Peyer's patch (tissue), 4 donors: Measurements from ENCODE around the gene CAST.

Experiments
- POLR2A ChIP-seq, 2 donors: fragments of 450-650 bp; IDR thresholded peaks; one replicate each; pipeline ENCODE4 v1.5.1; 2017; ENCODE audit warnings: antibody characterized with exemption in 2 of 2, mild to moderate bottlenecking in 2 of 2, moderate library complexity in 2 of 2
- TF ChIP-seq, protein P1 (sequence below), 6 experiments: fragments of 450-650 bp in 4 of 6; fragments of 200-600 bp in 2 of 6; sonication (generic) in 1 of 6; IDR thresholded peaks; one replicate each; pipeline ENCODE4 v1.5.1; 2017 to 2019; ENCODE audit warnings: antibody characterized with exemption in 6 of 6, mild to moderate bottlenecking in 3 of 6, moderate library complexity in 1 of 6

DNA sequence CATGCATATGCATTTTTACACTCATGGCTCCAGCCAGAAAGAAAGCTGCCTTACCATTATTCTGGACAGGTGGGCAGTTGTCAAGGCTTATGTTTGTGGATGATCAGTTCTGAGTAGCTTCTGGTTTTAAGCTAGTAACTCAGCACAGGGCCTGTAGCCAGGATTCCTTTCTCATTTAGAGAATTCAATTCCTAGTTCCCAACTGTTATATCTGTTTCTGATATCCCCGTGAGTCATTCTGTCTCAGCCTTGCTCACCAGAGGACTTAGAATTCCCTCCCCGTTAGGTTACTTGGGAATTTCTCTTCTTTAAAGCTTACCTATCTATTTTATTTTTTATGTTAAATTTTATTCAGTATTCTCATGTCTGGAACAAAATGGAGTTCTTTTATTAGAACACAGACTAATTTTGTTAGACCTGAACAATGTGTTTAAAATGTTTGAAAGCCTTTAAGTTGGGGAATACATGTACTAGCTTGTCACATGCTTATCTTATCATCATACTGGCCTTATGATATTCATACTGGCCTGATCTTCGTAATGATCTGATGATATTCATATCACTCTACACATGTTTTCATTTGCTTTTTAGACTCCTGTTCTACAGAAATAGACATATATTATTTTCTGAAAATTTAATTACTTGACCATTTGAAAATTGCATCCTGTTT, 47.1 kb downstream of the CAST start:
- TF ChIP-seq, protein P1, sequence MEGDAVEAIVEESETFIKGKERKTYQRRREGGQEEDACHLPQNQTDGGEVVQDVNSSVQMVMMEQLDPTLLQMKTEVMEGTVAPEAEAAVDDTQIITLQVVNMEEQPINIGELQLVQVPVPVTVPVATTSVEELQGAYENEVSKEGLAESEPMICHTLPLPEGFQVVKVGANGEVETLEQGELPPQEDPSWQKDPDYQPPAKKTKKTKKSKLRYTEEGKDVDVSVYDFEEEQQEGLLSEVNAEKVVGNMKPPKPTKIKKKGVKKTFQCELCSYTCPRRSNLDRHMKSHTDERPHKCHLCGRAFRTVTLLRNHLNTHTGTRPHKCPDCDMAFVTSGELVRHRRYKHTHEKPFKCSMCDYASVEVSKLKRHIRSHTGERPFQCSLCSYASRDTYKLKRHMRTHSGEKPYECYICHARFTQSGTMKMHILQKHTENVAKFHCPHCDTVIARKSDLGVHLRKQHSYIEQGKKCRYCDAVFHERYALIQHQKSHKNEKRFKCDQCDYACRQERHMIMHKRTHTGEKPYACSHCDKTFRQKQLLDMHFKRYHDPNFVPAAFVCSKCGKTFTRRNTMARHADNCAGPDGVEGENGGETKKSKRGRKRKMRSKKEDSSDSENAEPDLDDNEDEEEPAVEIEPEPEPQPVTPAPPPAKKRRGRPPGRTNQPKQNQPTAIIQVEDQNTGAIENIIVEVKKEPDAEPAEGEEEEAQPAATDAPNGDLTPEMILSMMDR (IDR thresholded peaks at IDR 0.05), result no peak
- no peak for TF ChIP-seq POLR2A (IDR thresholded peaks at IDR 0.05)
